ENCODE results near the gene SMIM45.

Gene SMIM45

DNA sequence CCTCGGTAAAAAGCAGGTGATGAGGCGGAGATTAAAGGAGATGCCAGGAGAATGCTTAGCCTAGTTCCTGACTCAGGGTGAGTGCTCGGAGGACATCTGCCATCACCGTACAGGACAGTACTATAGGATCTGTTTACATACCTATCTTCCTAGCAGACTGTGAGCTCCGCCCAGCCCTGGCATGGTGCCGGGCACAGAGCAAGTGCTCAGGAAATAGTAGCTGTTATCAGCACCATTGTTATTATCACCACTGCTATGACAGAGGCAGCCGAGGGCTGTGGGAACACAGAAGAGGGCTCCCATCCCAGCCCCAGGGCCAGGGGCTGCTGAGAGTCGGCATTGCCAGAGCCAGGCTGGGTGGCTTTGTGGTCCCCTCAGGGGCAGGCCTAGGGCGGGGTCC is 16.7 kb downstream of the SMIM45 start:
- Histone ChIP-seq H3K27ac (ENCODE audit: low read length) (no peak overlapping the region), H3K4me2 (ENCODE audit: insufficient read depth, low read length) (no peak overlapping the region), H3K36me3 (ENCODE audit: insufficient read depth, low read length) (no peaks in the 10 kb centered on the region), H2AFZ (ENCODE audit: low read depth, low read length) (no peak overlapping the region), H4K20me1 (ENCODE audit: insufficient read depth, low read length) (peaks cover 4% of the 10 kb centered on the region; the same call in 1 of the 2 replicates), H3K4me1 (ENCODE audit: insufficient read depth, low read length) (no peaks in the 10 kb centered on the region), H3K9ac (ENCODE audit: low read depth, low read length) (no peak overlapping the region), H3K27me3 (ENCODE audit: insufficient read depth, low read length, poor library complexity) (no peaks in the 10 kb centered on the region), H3K79me2 (ENCODE audit: insufficient read depth, low read length) (no peaks in the 10 kb centered on the region), H3K4me3 (ENCODE audit: low read depth in 1 of 2, low read length in 2 of 2) (no peak overlapping the region), H3K9me3 (ENCODE audit: insufficient read depth, low read length, severe bottlenecking) (no peaks in the 10 kb centered on the region)
- DNase-seq: no peak
- TF ChIP-seq EZH2 (IDR thresholded peaks at IDR 0.05; ENCODE audit: borderline replicate concordance, low read depth, low read length, severe bottlenecking) (no peak), CTCF (IDR thresholded peaks at IDR 0.05; ENCODE audit: borderline replicate concordance, extremely low read depth, low read length, poor library complexity, severe bottlenecking) (no peak)
- ATAC-seq (ENCODE audit: insufficient read depth, low read depth): no peak

GRCh38 chr22:41969110-41969646 is 17.2 kb downstream of the SMIM45 start, which contains the start of gene SEPTIN3:
TSS of gene SEPTIN3 (plus strand) at chr22:41969443. CDS start at chr22:41971493, 2,050 bp downstream.
- no peak within 1 kb of the TSS for H3K4me3 ChIP-seq (ENCODE audit: low read depth in 1 of 2, low read length in 2 of 2)
- no peak within 1 kb of the TSS for H3K27ac ChIP-seq (ENCODE audit: low read length)
- H3K36me3 ChIP-seq (ENCODE audit: insufficient read depth, low read length): no peaks in the 10 kb centered on the region
- DNase-seq (no peak), ATAC-seq (ENCODE audit: insufficient read depth, low read depth) (no peak)
- H3K4me2 ChIP-seq (ENCODE audit: insufficient read depth, low read length): no peak within 1 kb of the TSS
- H2AFZ ChIP-seq (ENCODE audit: low read depth, low read length): no peak within 1 kb of the TSS
- peaks cover 4% of the 10 kb centered on the region; the same call in 1 of the 2 replicates for H4K20me1 ChIP-seq (ENCODE audit: insufficient read depth, low read length)
- H3K27me3 ChIP-seq (ENCODE audit: insufficient read depth, low read length, poor library complexity): no peaks in the 10 kb centered on the region
- H3K9me3 ChIP-seq (ENCODE audit: insufficient read depth, low read length, severe bottlenecking): no peaks in the 10 kb centered on the region
- TF ChIP-seq CTCF (IDR thresholded peaks at IDR 0.05; ENCODE audit: borderline replicate concordance, extremely low read depth, low read length, poor library complexity, severe bottlenecking) (no peak), EZH2 (IDR thresholded peaks at IDR 0.05; ENCODE audit: borderline replicate concordance, low read depth, low read length, severe bottlenecking) (no peak)
- H3K9ac ChIP-seq (ENCODE audit: low read depth, low read length): no peak within 1 kb of the TSS
- no peaks in the 10 kb centered on the region for H3K4me1 ChIP-seq (ENCODE audit: insufficient read depth, low read length)
- H3K79me2 ChIP-seq (ENCODE audit: insufficient read depth, low read length): no peaks in the 10 kb centered on the region

GRCh38 chr22:41970601-41971000 is 18.7 kb downstream of the SMIM45 start:
- TF ChIP-seq EZH2 (IDR thresholded peaks at IDR 0.05; ENCODE audit: borderline replicate concordance, low read depth, low read length, severe bottlenecking): no peak
- TF ChIP-seq CTCF (IDR thresholded peaks at IDR 0.05; ENCODE audit: borderline replicate concordance, extremely low read depth, low read length, poor library complexity, severe bottlenecking): no peak
- H3K36me3 ChIP-seq (ENCODE audit: insufficient read depth, low read length): no peaks in the 10 kb centered on the region

More at GRCh38 chr22:41970601-41971000, 18.7 kb downstream of the SMIM45 start:
- no peak for ATAC-seq (ENCODE audit: insufficient read depth, low read depth)
- Histone ChIP-seq H3K79me2 (ENCODE audit: insufficient read depth, low read length) (no peaks in the 10 kb centered on the region), H3K4me3 (ENCODE audit: low read depth in 1 of 2, low read length in 2 of 2) (no peak overlapping the region), H3K27ac (ENCODE audit: low read length) (no peak overlapping the region), H3K4me2 (ENCODE audit: insufficient read depth, low read length) (no peak overlapping the region), H4K20me1 (ENCODE audit: insufficient read depth, low read length) (peaks cover 4% of the 10 kb centered on the region), H2AFZ (ENCODE audit: low read depth, low read length) (no peak overlapping the region), H3K27me3 (ENCODE audit: insufficient read depth, low read length, poor library complexity) (peaks cover 9% of the 10 kb centered on the region), H3K9ac (ENCODE audit: low read depth, low read length) (no peak overlapping the region), H3K4me1 (ENCODE audit: insufficient read depth, low read length) (no peaks in the 10 kb centered on the region), H3K9me3 (ENCODE audit: insufficient read depth, low read length, severe bottlenecking) (no peaks in the 10 kb centered on the region)
- DNase-seq: no peak

Measured in DND-41 (cell line).